ENCODE data around the gene ALG12.

ALG12 gene

GRCh38 chr22:49885881-49886280 is 32.4 kb downstream of the ALG12 start:
- no peak for DNase-seq (ENCODE audit: insufficient read length, low spot score)
- no peak for FAIRE-seq
- no peak for TF ChIP-seq SPI1 (IDR thresholded peaks at IDR 0.05; ENCODE audit: low read depth, low read length)
- no peak for TF ChIP-seq POU2F2 (IDR thresholded peaks at IDR 0.05; ENCODE audit: low read depth, low read length)
- no peak for TF ChIP-seq TAF1 (IDR thresholded peaks at IDR 0.05; ENCODE audit: low read depth, low read length)

GRCh38 chr22:49885281-49885680 is 33.0 kb downstream of the ALG12 start:
- no peak for DNase-seq (ENCODE audit: insufficient read length, low spot score)
- no peak for TF ChIP-seq TAF1 (IDR thresholded peaks at IDR 0.05; ENCODE audit: low read depth, low read length)
- no peak for TF ChIP-seq SPI1 (IDR thresholded peaks at IDR 0.05; ENCODE audit: low read depth, low read length)
- no peak for TF ChIP-seq POU2F2 (IDR thresholded peaks at IDR 0.05; ENCODE audit: low read depth, low read length)
- TF ChIP-seq POLR2AphosphoS5 (IDR thresholded peaks at IDR 0.05; ENCODE audit: low read depth, low read length), result no peak
- TF ChIP-seq POLR2A (IDR thresholded peaks at IDR 0.05; ENCODE audit: low read depth, low read length), result no peak
- TF ChIP-seq PAX5 (IDR thresholded peaks at IDR 0.05; ENCODE audit: insufficient read depth, low read length, severe bottlenecking), result no peak
- no peak for FAIRE-seq

- no peak for FAIRE-seq
- TF ChIP-seq TAF1 (IDR thresholded peaks at IDR 0.05; ENCODE audit: low read depth, low read length) (no peak), POU2F2 (IDR thresholded peaks at IDR 0.05; ENCODE audit: low read depth, low read length) (no peak), POLR2A (IDR thresholded peaks at IDR 0.05; ENCODE audit: low read depth, low read length) (no peak), POLR2AphosphoS5 (IDR thresholded peaks at IDR 0.05; ENCODE audit: low read depth, low read length) (no peak), PAX5 (IDR thresholded peaks at IDR 0.05; ENCODE audit: insufficient read depth, low read length, severe bottlenecking) (no peak), SPI1 (IDR thresholded peaks at IDR 0.05; ENCODE audit: low read depth, low read length) (no peak)
Measured at GRCh38 chr22:49884503-49885260, 33.6 kb downstream of the ALG12 start.

GRCh38 chr22:49884075-49884474 is 34.2 kb downstream of the ALG12 start:
- FAIRE-seq (no peak), DNase-seq (ENCODE audit: insufficient read length, low spot score) (no peak)
- TF ChIP-seq POU2F2 (IDR thresholded peaks at IDR 0.05; ENCODE audit: low read depth, low read length) (no peak), POLR2A (IDR thresholded peaks at IDR 0.05; ENCODE audit: low read depth, low read length) (no peak), TAF1 (IDR thresholded peaks at IDR 0.05; ENCODE audit: low read depth, low read length) (no peak), POLR2AphosphoS5 (IDR thresholded peaks at IDR 0.05; ENCODE audit: low read depth, low read length) (no peak), PAX5 (IDR thresholded peaks at IDR 0.05; ENCODE audit: insufficient read depth, low read length, severe bottlenecking) (no peak), SPI1 (IDR thresholded peaks at IDR 0.05; ENCODE audit: low read depth, low read length) (no peak)

More at GRCh38 chr22:49884503-49885260, 33.6 kb downstream of the ALG12 start:
- DNase-seq (ENCODE audit: insufficient read length, low spot score), result no peak

GRCh38 chr22:49883294-49883640 is 35.0 kb downstream of the ALG12 start:
- FAIRE-seq (no peak), DNase-seq (ENCODE audit: insufficient read length, low spot score) (no peak)
- TF ChIP-seq POLR2A (IDR thresholded peaks at IDR 0.05; ENCODE audit: low read depth, low read length) (no peak), SPI1 (IDR thresholded peaks at IDR 0.05; ENCODE audit: low read depth, low read length) (no peak), POU2F2 (IDR thresholded peaks at IDR 0.05; ENCODE audit: low read depth, low read length) (no peak), POLR2AphosphoS5 (IDR thresholded peaks at IDR 0.05; ENCODE audit: low read depth, low read length) (no peak), TAF1 (IDR thresholded peaks at IDR 0.05; ENCODE audit: low read depth, low read length) (no peak), PAX5 (IDR thresholded peaks at IDR 0.05; ENCODE audit: insufficient read depth, low read length, severe bottlenecking) (no peak)

GRCh38 chr22:49882519-49883293 is 35.5 kb downstream of the ALG12 start:
- TF ChIP-seq POLR2A (IDR thresholded peaks at IDR 0.05; ENCODE audit: low read depth, low read length) (no peak), SPI1 (IDR thresholded peaks at IDR 0.05; ENCODE audit: low read depth, low read length) (no peak), PAX5 (IDR thresholded peaks at IDR 0.05; ENCODE audit: insufficient read depth, low read length, severe bottlenecking) (no peak), POLR2AphosphoS5 (IDR thresholded peaks at IDR 0.05; ENCODE audit: low read depth, low read length) (no peak), POU2F2 (IDR thresholded peaks at IDR 0.05; ENCODE audit: low read depth, low read length) (no peak), TAF1 (IDR thresholded peaks at IDR 0.05; ENCODE audit: low read depth, low read length) (no peak)
- peak; percentile 61 for FAIRE-seq
- no peak for DNase-seq (ENCODE audit: insufficient read length, low spot score)

- no peak for TF ChIP-seq POLR2AphosphoS5 (IDR thresholded peaks at IDR 0.05; ENCODE audit: low read depth, low read length)
- TF ChIP-seq TAF1 (IDR thresholded peaks at IDR 0.05; ENCODE audit: low read depth, low read length), result no peak
- no peak for TF ChIP-seq POLR2A (IDR thresholded peaks at IDR 0.05; ENCODE audit: low read depth, low read length)
- TF ChIP-seq SPI1 (IDR thresholded peaks at IDR 0.05; ENCODE audit: low read depth, low read length), result no peak
- no peak for TF ChIP-seq PAX5 (IDR thresholded peaks at IDR 0.05; ENCODE audit: insufficient read depth, low read length, severe bottlenecking)
- no peak for TF ChIP-seq POU2F2 (IDR thresholded peaks at IDR 0.05; ENCODE audit: low read depth, low read length)
- DNase-seq (ENCODE audit: insufficient read length, low spot score), result no peak
- peak; percentile 90 for FAIRE-seq
Measured at GRCh38 chr22:49881856-49882255, 36.4 kb downstream of the ALG12 start.

GRCh38 chr22:49880281-49880680 is 38.0 kb downstream of the ALG12 start:
- DNase-seq (ENCODE audit: insufficient read length, low spot score) (peak; percentile 49), FAIRE-seq (peak; percentile 78)
- TF ChIP-seq PAX5 (IDR thresholded peaks at IDR 0.05; ENCODE audit: insufficient read depth, low read length, severe bottlenecking) (no peak), POLR2AphosphoS5 (IDR thresholded peaks at IDR 0.05; ENCODE audit: low read depth, low read length) (no peak)

GRCh38 chr22:49879871-49880270 is 38.4 kb downstream of the ALG12 start:
- FAIRE-seq, result no peak
- TF ChIP-seq POU2F2 (IDR thresholded peaks at IDR 0.05; ENCODE audit: low read depth, low read length) (no peak), SPI1 (IDR thresholded peaks at IDR 0.05; ENCODE audit: low read depth, low read length) (no peak), POLR2AphosphoS5 (IDR thresholded peaks at IDR 0.05; ENCODE audit: low read depth, low read length) (no peak), PAX5 (IDR thresholded peaks at IDR 0.05; ENCODE audit: insufficient read depth, low read length, severe bottlenecking) (no peak), TAF1 (IDR thresholded peaks at IDR 0.05; ENCODE audit: low read depth, low read length) (no peak), POLR2A (IDR thresholded peaks at IDR 0.05; ENCODE audit: low read depth, low read length) (no peak)

More at GRCh38 chr22:49879871-49880270, 38.4 kb downstream of the ALG12 start:
- DNase-seq (ENCODE audit: insufficient read length, low spot score), result no peak
